HG03045 (cell line): ENCODE results near the gene RAB7B.

Experiments used
- ATAC-seq: cut with Tn5 transposase; IDR thresholded peaks from one replicate; pipeline ENCODE4 v1.9.1; 2021; ENCODE audit warnings: mild to moderate bottlenecking, moderate library complexity; ENCODE audit not compliant: unreplicated experiment

RAB7B gene

GRCh38 chr1:205950826-205951549, 52.2 kb downstream of the RAB7B start:
- no peak for ATAC-seq

GRCh38 chr1:205950280-205950679, 52.9 kb downstream of the RAB7B start:
- no peak for ATAC-seq

- no peak for ATAC-seq
Measured at GRCh38 chr1:205949753-205950152, 53.4 kb downstream of the RAB7B start.

GRCh38 chr1:205948886-205949285, 54.3 kb downstream of the RAB7B start:
- ATAC-seq = no peak

GRCh38 chr1:205948039-205948438, 55.2 kb downstream of the RAB7B start:
- ATAC-seq = no peak

- no peak for ATAC-seq
Measured at GRCh38 chr1:205947024-205947423, 56.2 kb downstream of the RAB7B start.

- ATAC-seq = no peak
Measured at GRCh38 chr1:205945069-205945468, 58.1 kb downstream of the RAB7B start.

GRCh38 chr1:205944525-205944924, 58.7 kb downstream of the RAB7B start:
- no peak for ATAC-seq

GRCh38 chr1:205943245-205943644, 60.0 kb downstream of the RAB7B start, which contains the start of gene SLC26A9:
SLC26A9 (minus strand) TSS chr1:205943456; CDS start chr1:205935820, 7,636 bp downstream.
- ATAC-seq = no peak

- no peak for ATAC-seq
Measured at GRCh38 chr1:205942631-205943159, 60.5 kb downstream of the RAB7B start.

GRCh38 chr1:205940710-205941109, 62.5 kb downstream of the RAB7B start:
- no peak for ATAC-seq

GRCh38 chr1:205939690-205940330, 63.4 kb downstream of the RAB7B start:
- ATAC-seq = no peak

- no peak for ATAC-seq
Measured at GRCh38 chr1:205938682-205939081, 64.5 kb downstream of the RAB7B start.

GRCh38 chr1:205936846-205937586, 66.2 kb downstream of the RAB7B start:
- no peak for ATAC-seq

- no peak for ATAC-seq
Measured at GRCh38 chr1:205936311-205936710, 66.9 kb downstream of the RAB7B start.

GRCh38 chr1:205935869-205936268, 67.3 kb downstream of the RAB7B start:
- ATAC-seq = no peak

GRCh38 chr1:205934788-205935187, 68.4 kb downstream of the RAB7B start:
- ATAC-seq = no peak

GRCh38 chr1:205933671-205934618, 69.2 kb downstream of the RAB7B start:
- ATAC-seq = no peak

- ATAC-seq = no peak
Measured at GRCh38 chr1:205932776-205933175, 70.4 kb downstream of the RAB7B start.

- no peak for ATAC-seq
Measured at GRCh38 chr1:205930799-205931281, 72.4 kb downstream of the RAB7B start.
